ENCODE measurements around the gene CLC. TPM values are rescaled to one million over a fixed set of nuclear protein-coding genes. Genes with fewer than 3 reads are reported as not detected.

CLC gene
- total and polyA plus RNA-seq, 4 donors = not detected

GRCh38 chr19:39754971-39755370, 17.1 kb upstream of the CLC start:
- no peaks in the 10 kb centered on the region for H3K27me3 ChIP-seq (ENCODE audit: control insufficient read depth in 1 of 2, insufficient read depth in 2 of 2, low read length in 1 of 2)
- intact Hi-C loops (cut with DNase I) = no loop called here
- WGBS, 2 donors = 52 to 59% methylated on average over 3 of the region's 3 CpGs
- ATAC-seq (ENCODE audit: low FRiP score) (no peak), DNase-seq (no peak)
- H3K36me3 ChIP-seq (ENCODE audit: control insufficient read depth in 1 of 2, insufficient read depth in 2 of 2, low read length in 1 of 2) = no peaks in the 10 kb centered on the region
- H3K4me3 ChIP-seq (ENCODE audit: low read length in 2 of 2) = no peak overlapping the region
- H3K9me3 ChIP-seq (ENCODE audit: control insufficient read depth, low read length) = peaks cover 2% of the 10 kb centered on the region
- no peak overlapping the region for H3K27ac ChIP-seq (ENCODE audit: low read depth in 1 of 2, low read length in 2 of 2)
- H3K4me1 ChIP-seq (ENCODE audit: control insufficient read depth in 1 of 2, insufficient read depth in 2 of 2, low read length in 2 of 2) = no peaks in the 10 kb centered on the region

- DNase-seq (no peak), ATAC-seq (ENCODE audit: low FRiP score) (no peak)
- Histone ChIP-seq H3K9me3 (ENCODE audit: control insufficient read depth, low read length) (peaks cover 2% of the 10 kb centered on the region), H3K4me3 (ENCODE audit: low read length in 2 of 2) (no peak overlapping the region), H3K27ac (ENCODE audit: low read depth in 1 of 2, low read length in 2 of 2) (no peak overlapping the region), H3K36me3 (ENCODE audit: control insufficient read depth in 1 of 2, insufficient read depth in 2 of 2, low read length in 1 of 2) (no peaks in the 10 kb centered on the region), H3K4me1 (ENCODE audit: control insufficient read depth in 1 of 2, insufficient read depth in 2 of 2, low read length in 2 of 2) (no peaks in the 10 kb centered on the region), H3K27me3 (ENCODE audit: control insufficient read depth in 1 of 2, insufficient read depth in 2 of 2, low read length in 1 of 2) (no peaks in the 10 kb centered on the region)
- WGBS, 2 donors = 69 to 74% methylated on average over 2 of the region's 2 CpGs
- intact Hi-C loops (cut with DNase I) = no loop called here
Observed at GRCh38 chr19:39754544-39754943, 16.7 kb upstream of the CLC start.

- Histone ChIP-seq H3K9me3 (ENCODE audit: control insufficient read depth, low read length) (peaks cover 1% of the 10 kb centered on the region), H3K4me1 (ENCODE audit: control insufficient read depth in 1 of 2, insufficient read depth in 2 of 2, low read length in 2 of 2) (no peaks in the 10 kb centered on the region), H3K4me3 (ENCODE audit: low read length in 2 of 2) (no peak overlapping the region), H3K27ac (ENCODE audit: low read depth in 1 of 2, low read length in 2 of 2) (no peak overlapping the region), H3K27me3 (ENCODE audit: control insufficient read depth in 1 of 2, insufficient read depth in 2 of 2, low read length in 1 of 2) (no peaks in the 10 kb centered on the region), H3K36me3 (ENCODE audit: control insufficient read depth in 1 of 2, insufficient read depth in 2 of 2, low read length in 1 of 2) (no peaks in the 10 kb centered on the region)
- intact Hi-C loops (cut with DNase I) = no loop called here
- ATAC-seq (ENCODE audit: low FRiP score) (no peak), DNase-seq (no peak)
Observed at GRCh38 chr19:39752795-39753194, 15.0 kb upstream of the CLC start.

DNA sequence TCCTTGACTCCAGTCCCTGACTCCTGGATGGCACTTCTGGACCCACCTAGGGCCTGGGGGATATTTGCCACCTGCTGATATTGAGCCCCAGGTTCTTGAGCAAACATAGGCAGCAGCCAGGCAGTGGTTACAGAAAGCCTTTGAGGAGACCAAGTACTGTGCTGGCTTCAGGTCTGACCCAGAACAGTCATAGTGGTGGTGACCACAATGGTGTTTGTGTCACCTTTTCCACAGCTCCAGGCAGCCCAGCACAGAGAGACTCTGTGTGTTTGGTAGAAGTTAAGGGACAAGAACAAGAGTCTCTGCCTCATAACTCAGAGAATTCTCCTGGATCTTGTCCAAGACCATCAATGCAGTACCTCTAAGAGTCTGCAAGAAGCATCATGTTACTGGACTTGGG, 14.6 kb upstream of the CLC start:
- Histone ChIP-seq H3K4me1 (ENCODE audit: control insufficient read depth in 1 of 2, insufficient read depth in 2 of 2, low read length in 2 of 2) (no peaks in the 10 kb centered on the region), H3K4me3 (ENCODE audit: low read length in 2 of 2) (no peak overlapping the region), H3K27me3 (ENCODE audit: control insufficient read depth in 1 of 2, insufficient read depth in 2 of 2, low read length in 1 of 2) (no peaks in the 10 kb centered on the region), H3K9me3 (ENCODE audit: control insufficient read depth, low read length) (no peaks in the 10 kb centered on the region), H3K27ac (ENCODE audit: low read depth in 1 of 2, low read length in 2 of 2) (no peak overlapping the region), H3K36me3 (ENCODE audit: control insufficient read depth in 1 of 2, insufficient read depth in 2 of 2, low read length in 1 of 2) (no peaks in the 10 kb centered on the region)
- ATAC-seq (ENCODE audit: low FRiP score) (no peak), DNase-seq (no peak)
- intact Hi-C loops (cut with DNase I) = no loop called here

DNA sequence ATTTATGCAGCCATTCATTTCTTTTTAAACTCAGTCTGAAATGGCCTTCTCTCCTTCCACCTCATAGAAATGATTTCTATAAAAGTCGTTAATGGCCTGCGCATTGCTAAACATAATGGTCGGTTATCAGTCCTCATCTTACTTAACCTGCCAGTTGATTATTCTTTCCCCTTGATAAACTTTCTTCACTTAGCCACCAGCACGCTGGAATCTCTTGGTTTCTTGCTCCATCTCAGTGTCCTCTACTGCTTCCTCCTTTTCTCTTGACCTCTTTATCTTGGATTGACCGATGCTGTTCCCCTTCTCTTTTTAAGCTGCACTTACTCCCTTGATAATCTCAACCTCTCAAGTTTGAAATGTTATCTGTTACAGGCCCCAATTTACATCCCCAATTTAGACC, 12.2 kb upstream of the CLC start:
- intact Hi-C loops (cut with DNase I) = no loop called here
- H3K36me3 ChIP-seq (ENCODE audit: control insufficient read depth in 1 of 2, insufficient read depth in 2 of 2, low read length in 1 of 2) = no peaks in the 10 kb centered on the region
- ATAC-seq (ENCODE audit: low FRiP score) = no peak
- DNase-seq = no peak
- no peaks in the 10 kb centered on the region for H3K9me3 ChIP-seq (ENCODE audit: control insufficient read depth, low read length)
- no peaks in the 10 kb centered on the region for H3K4me1 ChIP-seq (ENCODE audit: control insufficient read depth in 1 of 2, insufficient read depth in 2 of 2, low read length in 2 of 2)
- H3K27me3 ChIP-seq (ENCODE audit: control insufficient read depth in 1 of 2, insufficient read depth in 2 of 2, low read length in 1 of 2) = no peaks in the 10 kb centered on the region
- no peak overlapping the region for H3K27ac ChIP-seq (ENCODE audit: low read depth in 1 of 2, low read length in 2 of 2)
- 80 to 83% methylated on average over 5 of the region's 5 CpGs for WGBS, 2 donors
- H3K4me3 ChIP-seq (ENCODE audit: low read length in 2 of 2) = no peak overlapping the region

DNA sequence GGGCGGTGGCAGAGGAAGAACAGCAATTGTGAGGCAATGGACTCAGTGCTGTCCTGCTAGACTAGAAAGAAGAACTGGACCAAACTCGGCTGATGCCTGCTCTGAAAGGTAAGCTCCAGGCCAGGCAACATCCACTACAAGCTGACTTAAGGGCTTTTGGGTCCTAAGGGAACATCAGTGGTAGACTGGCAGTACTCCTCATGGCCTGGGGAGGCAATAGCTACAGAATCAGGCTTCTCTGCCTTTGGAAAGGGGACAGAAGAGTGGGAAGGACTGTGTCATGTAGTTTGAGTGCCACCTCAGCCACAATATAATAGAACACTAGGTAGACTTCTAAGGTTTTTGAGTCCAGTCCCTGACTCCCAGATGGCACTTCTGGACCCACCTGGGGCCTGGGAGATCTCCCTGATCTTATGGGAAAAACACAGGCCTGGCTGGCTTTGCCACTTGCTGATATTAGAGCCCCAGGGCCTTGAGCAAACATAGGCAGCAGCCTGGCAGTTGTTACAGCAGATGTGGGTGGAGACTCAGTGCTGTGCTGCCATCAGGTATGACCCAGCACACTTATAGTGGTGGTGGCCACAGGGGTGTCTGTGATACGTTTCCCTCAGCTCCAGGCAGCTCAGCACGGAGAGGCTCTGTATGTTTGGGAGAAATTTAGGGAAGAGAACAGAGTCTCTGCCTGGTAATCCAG, 9.2 kb upstream of the CLC start:
- ATAC-seq (ENCODE audit: low FRiP score) (no peak), DNase-seq (no peak)
- no peak overlapping the region for H3K4me3 ChIP-seq (ENCODE audit: low read length in 2 of 2)
- 69 to 76% methylated on average over 4 of the region's 4 CpGs for WGBS, 2 donors
- H3K36me3 ChIP-seq (ENCODE audit: control insufficient read depth in 1 of 2, insufficient read depth in 2 of 2, low read length in 1 of 2) = no peaks in the 10 kb centered on the region
- H3K4me1 ChIP-seq (ENCODE audit: control insufficient read depth in 1 of 2, insufficient read depth in 2 of 2, low read length in 2 of 2) = no peaks in the 10 kb centered on the region
- H3K27ac ChIP-seq (ENCODE audit: low read depth in 1 of 2, low read length in 2 of 2) = no peak overlapping the region
- H3K9me3 ChIP-seq (ENCODE audit: control insufficient read depth, low read length) = no peaks in the 10 kb centered on the region
- no peaks in the 10 kb centered on the region for H3K27me3 ChIP-seq (ENCODE audit: control insufficient read depth in 1 of 2, insufficient read depth in 2 of 2, low read length in 1 of 2)
- intact Hi-C loops (cut with DNase I) = no loop called here

- intact Hi-C loops (cut with DNase I) = no loop called here
- ATAC-seq (ENCODE audit: low FRiP score) = no peak
- 54 to 69% methylated on average over 3 of the region's 3 CpGs for whole genome bisulfite sequencing, 2 donors
Observed at GRCh38 chr19:39745643-39746042, 7.8 kb upstream of the CLC start.

DNA sequence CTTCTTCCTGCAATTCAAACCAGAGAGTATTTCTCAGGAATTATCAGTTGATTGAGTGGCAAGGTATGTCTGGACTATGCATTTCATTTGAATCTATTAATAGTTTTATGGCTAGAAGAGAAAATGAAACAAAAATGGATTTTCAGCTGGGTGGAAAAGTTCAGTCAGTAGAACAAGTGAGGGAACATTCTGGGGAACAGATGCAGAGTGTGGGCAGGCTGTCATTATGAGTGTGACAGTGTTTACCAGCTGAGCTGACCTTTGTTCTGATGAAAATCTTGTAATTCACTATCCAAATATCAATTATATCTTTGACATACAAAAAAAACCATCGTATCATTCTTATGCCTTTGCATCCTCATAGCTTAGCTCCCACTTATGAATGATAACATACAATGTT, 2.6 kb upstream of the CLC start:
- no peak for DNase-seq
- Histone ChIP-seq H3K4me3 (ENCODE audit: low read length in 2 of 2) (no peak overlapping the region), H3K36me3 (ENCODE audit: control insufficient read depth in 1 of 2, insufficient read depth in 2 of 2, low read length in 1 of 2) (no peaks in the 10 kb centered on the region), H3K4me1 (ENCODE audit: control insufficient read depth in 1 of 2, insufficient read depth in 2 of 2, low read length in 2 of 2) (no peaks in the 10 kb centered on the region), H3K27me3 (ENCODE audit: control insufficient read depth in 1 of 2, insufficient read depth in 2 of 2, low read length in 1 of 2) (no peaks in the 10 kb centered on the region), H3K27ac (ENCODE audit: low read depth in 1 of 2, low read length in 2 of 2) (no peak overlapping the region), H3K9me3 (ENCODE audit: control insufficient read depth, low read length) (no peaks in the 10 kb centered on the region)
- intact Hi-C loops (cut with DNase I) = no loop called here
- no peak for ATAC-seq (ENCODE audit: low FRiP score)
- 83 to 84% methylated on average over 1 of the region's 1 CpG for WGBS, 2 donors

More at GRCh38 chr19:39745643-39746042, 7.8 kb upstream of the CLC start:
- Histone ChIP-seq H3K4me1 (ENCODE audit: control insufficient read depth in 1 of 2, insufficient read depth in 2 of 2, low read length in 2 of 2) (no peaks in the 10 kb centered on the region), H3K27ac (ENCODE audit: low read depth in 1 of 2, low read length in 2 of 2) (no peak overlapping the region), H3K27me3 (ENCODE audit: control insufficient read depth in 1 of 2, insufficient read depth in 2 of 2, low read length in 1 of 2) (no peaks in the 10 kb centered on the region), H3K9me3 (ENCODE audit: control insufficient read depth, low read length) (no peaks in the 10 kb centered on the region), H3K4me3 (ENCODE audit: low read length in 2 of 2) (no peak overlapping the region), H3K36me3 (ENCODE audit: control insufficient read depth in 1 of 2, insufficient read depth in 2 of 2, low read length in 1 of 2) (no peaks in the 10 kb centered on the region)
- no peak for DNase-seq

- H3K27ac ChIP-seq (ENCODE audit: low read depth in 1 of 2, low read length in 2 of 2) = no peak overlapping the region
- 29 to 36% methylated on average over 3 of the region's 3 CpGs for WGBS, 2 donors
- H3K4me3 ChIP-seq (ENCODE audit: low read length in 2 of 2) = no peak overlapping the region
- intact Hi-C loops (cut with DNase I) = no loop called here
- no peak for DNase-seq
- H3K27me3 ChIP-seq (ENCODE audit: control insufficient read depth in 1 of 2, insufficient read depth in 2 of 2, low read length in 1 of 2) = no peaks in the 10 kb centered on the region
- no peak for ATAC-seq (ENCODE audit: low FRiP score)
- no peaks in the 10 kb centered on the region for H3K4me1 ChIP-seq (ENCODE audit: control insufficient read depth in 1 of 2, insufficient read depth in 2 of 2, low read length in 2 of 2)
- peaks cover 2% of the 10 kb centered on the region for H3K9me3 ChIP-seq (ENCODE audit: control insufficient read depth, low read length)
- H3K36me3 ChIP-seq (ENCODE audit: control insufficient read depth in 1 of 2, insufficient read depth in 2 of 2, low read length in 1 of 2) = no peaks in the 10 kb centered on the region
Observed at GRCh38 chr19:39738814-39739213, 985 bp upstream of the CLC start.
